ENCODE data around the gene PRPS1L1. TPM values are rescaled to one million over a fixed set of nuclear protein-coding genes. Genes with fewer than 3 reads are reported as not detected.

PRPS1L1 gene
- not detected in 2 replicates for total RNA-seq

DNA sequence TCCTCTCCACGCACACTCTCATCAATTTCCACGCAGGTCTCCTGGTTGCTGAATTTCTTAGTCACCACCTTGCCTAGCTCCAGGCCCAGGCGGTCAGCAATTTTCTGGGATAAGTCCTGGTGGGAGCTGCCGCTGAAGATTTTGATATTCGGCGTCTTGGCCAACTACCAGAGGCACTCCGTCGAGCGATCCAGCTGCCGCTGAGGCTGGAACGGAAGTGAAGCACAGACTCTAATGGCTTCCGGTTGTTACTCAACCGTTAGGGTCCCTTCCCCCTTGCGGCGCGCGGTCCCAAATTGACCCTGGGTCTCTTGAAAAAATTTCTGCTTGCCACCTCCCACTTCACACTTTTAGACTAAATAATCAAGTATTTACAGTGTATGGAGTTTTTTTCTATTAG lies at the start of gene PRPS1L1:
PRPS1L1 (minus strand) TSS at position 219 of the 400 bp plus-strand sequence.

Other genes starting within 250 kb of the PRPS1L1 start
- gene SNX13, start 87.4 kb downstream of the PRPS1L1 start, total RNA-seq = 22.7 and 28.7 TPM in 2 replicates

All from hair follicular keratinocyte (primary cell).